ENCODE results near the gene RNF126. TPM values are rescaled to one million over a fixed set of nuclear protein-coding genes. Genes with fewer than 3 reads are reported as not detected.

RNF126 gene
- polyA plus RNA-seq, 1 donor (not counting 4 experiments of a cell fraction or from before 2014, with no cell fraction given): 8.2 TPM

DNA sequence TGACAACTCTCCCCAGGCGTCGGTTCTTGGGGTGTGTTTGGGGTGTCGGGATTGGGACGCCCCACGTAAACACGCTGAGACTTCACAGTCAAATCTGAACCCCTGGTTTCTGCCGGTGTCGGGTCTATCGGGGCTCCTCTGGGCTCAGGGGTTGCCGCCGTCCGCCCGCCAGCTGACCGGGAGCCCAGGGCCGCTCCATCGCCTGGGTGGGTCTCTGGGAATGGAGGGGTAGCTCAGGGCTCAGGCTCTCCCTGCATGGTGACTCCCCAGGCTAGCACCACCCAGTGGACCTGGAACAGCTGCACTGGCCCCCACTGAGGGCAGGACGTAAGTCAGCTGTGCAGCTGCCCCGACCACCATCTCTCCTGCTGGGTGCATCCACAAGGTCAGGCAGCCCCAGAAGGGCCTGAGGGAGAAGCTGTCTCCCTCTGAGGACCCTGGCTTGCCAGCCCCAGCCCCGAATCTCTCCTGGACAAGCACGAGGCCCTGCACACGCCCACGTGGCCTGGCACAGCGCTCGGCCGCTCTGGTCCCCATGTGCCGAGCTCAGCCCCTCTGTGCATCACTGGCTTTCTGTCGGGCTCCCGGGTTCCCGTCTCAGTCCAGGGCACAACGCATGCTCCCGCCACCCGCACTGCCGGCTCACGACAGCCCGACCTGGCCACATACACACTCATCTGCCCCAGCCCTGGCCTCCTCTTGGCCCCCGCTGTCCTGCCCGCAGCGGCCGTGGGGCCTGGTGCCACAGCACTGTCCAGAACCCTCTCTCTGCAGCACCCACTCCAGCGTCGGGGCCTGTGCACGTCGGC, 6.1 kb downstream of the RNF126 start:
- Histone ChIP-seq H3K9ac (ENCODE audit: control insufficient read depth, extremely low read depth, insufficient read depth, low read length) (no peak overlapping the region), H3K4me1 (ENCODE audit: control insufficient read depth, extremely low read depth, insufficient read depth, low read length) (peaks cover 36% of the 10 kb centered on the region), H3K4me2 (ENCODE audit: control insufficient read depth, extremely low read depth, insufficient read depth, low read depth, low read length) (no peak overlapping the region), H4K20me1 (ENCODE audit: control insufficient read depth, extremely low read depth, insufficient read depth, low read length) (peaks cover 78% of the 10 kb centered on the region), H3K36me3 (ENCODE audit: control insufficient read depth in 2 of 2, extremely low read depth in 1 of 2, insufficient read depth in 2 of 2, low read length in 2 of 2) (peaks cover 23 to 38% of the 10 kb centered on the region in 2 experiments), H3K27ac (ENCODE audit: control insufficient read depth, insufficient read depth, low read length) (no peak overlapping the region), H3K9me3 (ENCODE audit: control insufficient read depth, low read depth, low read length) (no peaks in the 10 kb centered on the region), H2AFZ (ENCODE audit: control insufficient read depth, low read length) (no peak overlapping the region), H3K27me3 (ENCODE audit: control insufficient read depth, extremely low read depth, insufficient read depth, low read length) (no peaks in the 10 kb centered on the region), H3K4me3 (ENCODE audit: control insufficient read depth in 2 of 3, extremely low read depth in 1 of 3, insufficient read depth in 2 of 3, low read depth in 1 of 3, low read length in 3 of 3) (no peak overlapping the region), H3K9me1 (ENCODE audit: control insufficient read depth, extremely low read depth, insufficient read depth, low read length) (peaks cover 6% of the 10 kb centered on the region), H3K79me2 (ENCODE audit: control insufficient read depth, insufficient read depth, low read length) (peaks cover 98% of the 10 kb centered on the region)
- TF ChIP-seq, protein P1, sequence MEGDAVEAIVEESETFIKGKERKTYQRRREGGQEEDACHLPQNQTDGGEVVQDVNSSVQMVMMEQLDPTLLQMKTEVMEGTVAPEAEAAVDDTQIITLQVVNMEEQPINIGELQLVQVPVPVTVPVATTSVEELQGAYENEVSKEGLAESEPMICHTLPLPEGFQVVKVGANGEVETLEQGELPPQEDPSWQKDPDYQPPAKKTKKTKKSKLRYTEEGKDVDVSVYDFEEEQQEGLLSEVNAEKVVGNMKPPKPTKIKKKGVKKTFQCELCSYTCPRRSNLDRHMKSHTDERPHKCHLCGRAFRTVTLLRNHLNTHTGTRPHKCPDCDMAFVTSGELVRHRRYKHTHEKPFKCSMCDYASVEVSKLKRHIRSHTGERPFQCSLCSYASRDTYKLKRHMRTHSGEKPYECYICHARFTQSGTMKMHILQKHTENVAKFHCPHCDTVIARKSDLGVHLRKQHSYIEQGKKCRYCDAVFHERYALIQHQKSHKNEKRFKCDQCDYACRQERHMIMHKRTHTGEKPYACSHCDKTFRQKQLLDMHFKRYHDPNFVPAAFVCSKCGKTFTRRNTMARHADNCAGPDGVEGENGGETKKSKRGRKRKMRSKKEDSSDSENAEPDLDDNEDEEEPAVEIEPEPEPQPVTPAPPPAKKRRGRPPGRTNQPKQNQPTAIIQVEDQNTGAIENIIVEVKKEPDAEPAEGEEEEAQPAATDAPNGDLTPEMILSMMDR (optimal IDR thresholded peaks at IDR 0.05 in 1 of 3, IDR thresholded peaks at IDR 0.05 in 1 of 3, conservative IDR thresholded peaks at IDR 0.05 in 1 of 3; ENCODE audit: extremely low read depth in 1 of 3, insufficient read depth in 2 of 3, low read length in 3 of 3): peak in 1 of 3 experiments; percentile 6
- TF ChIP-seq EZH2 (IDR thresholded peaks at IDR 0.05; ENCODE audit: low read length): no peak
- DNase-seq (ENCODE audit: low read depth, low spot score) (no peak), FAIRE-seq (no peak)
- dilution Hi-C loops (cut with MboI; ENCODE audit: extremely low pct_ligation_motif_present, low sequenced_read_pairs): no loop called here

DNA sequence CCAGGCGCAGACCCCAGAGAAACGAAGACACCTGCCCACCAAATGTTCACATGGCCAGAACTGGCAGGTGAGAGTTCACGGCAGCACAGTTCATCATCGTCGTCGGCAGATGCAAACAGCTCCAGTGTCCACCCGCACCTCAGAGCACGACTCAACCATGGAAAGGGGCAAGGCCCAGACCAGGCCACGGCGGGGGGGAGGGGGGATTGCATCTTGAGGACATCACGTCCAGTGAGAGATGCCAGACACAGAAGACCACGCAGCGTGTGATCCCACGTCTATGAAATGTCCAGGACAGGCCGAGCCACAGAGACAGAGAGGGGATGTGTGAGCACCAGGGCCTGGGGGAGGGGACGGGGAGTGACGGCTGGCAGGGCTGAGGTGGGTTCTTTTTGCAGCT, 7.3 kb downstream of the RNF126 start:
- dilution Hi-C loops (cut with MboI; ENCODE audit: extremely low pct_ligation_motif_present, low sequenced_read_pairs): no loop called here
- H3K4me2 ChIP-seq (ENCODE audit: control insufficient read depth, extremely low read depth, insufficient read depth, low read depth, low read length): no peak overlapping the region
- H3K27ac ChIP-seq (ENCODE audit: control insufficient read depth, insufficient read depth, low read length): no peak overlapping the region
- no peak overlapping the region for H2AFZ ChIP-seq (ENCODE audit: control insufficient read depth, low read length)
- TF ChIP-seq, protein P1 (optimal IDR thresholded peaks at IDR 0.05 in 1 of 3, IDR thresholded peaks at IDR 0.05 in 1 of 3, conservative IDR thresholded peaks at IDR 0.05 in 1 of 3; ENCODE audit: extremely low read depth in 1 of 3, insufficient read depth in 2 of 3, low read length in 3 of 3): no peak
- no peak for TF ChIP-seq EZH2 (IDR thresholded peaks at IDR 0.05; ENCODE audit: low read length)
- no peak overlapping the region for H3K9ac ChIP-seq (ENCODE audit: control insufficient read depth, extremely low read depth, insufficient read depth, low read length)
- H3K36me3 ChIP-seq (ENCODE audit: control insufficient read depth in 2 of 2, extremely low read depth in 1 of 2, insufficient read depth in 2 of 2, low read length in 2 of 2): peaks cover 28 to 42% of the 10 kb centered on the region in 2 experiments
- no peak overlapping the region for H3K4me3 ChIP-seq (ENCODE audit: control insufficient read depth in 2 of 3, extremely low read depth in 1 of 3, insufficient read depth in 2 of 3, low read depth in 1 of 3, low read length in 3 of 3)
- H3K9me1 ChIP-seq (ENCODE audit: control insufficient read depth, extremely low read depth, insufficient read depth, low read length): peaks cover 6% of the 10 kb centered on the region
- peaks cover 25% of the 10 kb centered on the region for H3K4me1 ChIP-seq (ENCODE audit: control insufficient read depth, extremely low read depth, insufficient read depth, low read length)
- H3K79me2 ChIP-seq (ENCODE audit: control insufficient read depth, insufficient read depth, low read length): peaks cover 98% of the 10 kb centered on the region
- no peaks in the 10 kb centered on the region for H3K9me3 ChIP-seq (ENCODE audit: control insufficient read depth, low read depth, low read length)
- FAIRE-seq (no peak), DNase-seq (ENCODE audit: low read depth, low spot score) (no peak)
- peaks cover 71% of the 10 kb centered on the region for H4K20me1 ChIP-seq (ENCODE audit: control insufficient read depth, extremely low read depth, insufficient read depth, low read length)
- no peaks in the 10 kb centered on the region for H3K27me3 ChIP-seq (ENCODE audit: control insufficient read depth, extremely low read depth, insufficient read depth, low read length)
